ENCODE results near the gene WNT5A.

WNT5A gene

GRCh38 chr3:55486857-55487380, at the start of gene WNT5A:
Gene WNT5A (minus strand): TSS chr3:55487306. CDS start chr3:55486985, 321 bp downstream.
- H3K4me1 Mint-ChIP-seq = peaks cover 22% of the 10 kb centered on the region
- H3K27me3 Mint-ChIP-seq = peaks cover 71% of the 10 kb centered on the region
- H3K36me3 Mint-ChIP-seq (ENCODE audit: low read depth) = no peaks in the 10 kb centered on the region
- ATAC-seq = no peak
- peak within 1 kb of the TSS; percentile 66 for H3K4me3 Mint-ChIP-seq
- no peak within 1 kb of the TSS for H3K27ac Mint-ChIP-seq
- no peak for DNase-seq
- no peaks in the 10 kb centered on the region for H3K9me3 Mint-ChIP-seq

DNA sequence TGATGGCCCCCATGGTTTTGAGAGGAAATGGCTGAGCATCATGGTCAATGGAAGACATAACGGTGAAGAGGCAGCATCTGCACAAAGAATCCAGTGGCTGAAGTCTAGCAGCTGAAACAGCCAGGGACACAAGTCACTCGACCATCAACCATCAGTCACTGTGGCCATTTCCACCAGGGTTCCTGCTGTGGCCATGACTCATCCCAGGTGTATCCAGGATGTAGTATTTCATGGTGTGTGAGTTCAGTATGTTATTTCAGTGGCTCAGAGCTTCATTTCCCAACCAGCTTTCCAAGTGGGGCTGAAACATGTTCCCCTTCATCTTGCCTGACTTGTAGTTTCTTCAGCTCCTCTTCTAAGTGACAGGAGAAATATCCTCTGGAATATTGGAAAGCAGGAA, 47.8 kb upstream of the WNT5A start:
- Mint-ChIP-seq H3K4me3 (no peak overlapping the region), H3K27ac (no peak overlapping the region), H3K27me3 (no peaks in the 10 kb centered on the region), H3K36me3 (ENCODE audit: low read depth) (no peaks in the 10 kb centered on the region), H3K4me1 (no peaks in the 10 kb centered on the region), H3K9me3 (no peaks in the 10 kb centered on the region)
- DNase-seq (no peak), ATAC-seq (no peak)

GRCh38 chr3:55532806-55533205, 45.7 kb upstream of the WNT5A start:
- ATAC-seq (no peak), DNase-seq (no peak)
- Mint-ChIP-seq H3K36me3 (ENCODE audit: low read depth) (no peaks in the 10 kb centered on the region), H3K27ac (no peak overlapping the region), H3K4me3 (no peak overlapping the region), H3K9me3 (no peaks in the 10 kb centered on the region), H3K27me3 (no peaks in the 10 kb centered on the region), H3K4me1 (no peaks in the 10 kb centered on the region)

DNA sequence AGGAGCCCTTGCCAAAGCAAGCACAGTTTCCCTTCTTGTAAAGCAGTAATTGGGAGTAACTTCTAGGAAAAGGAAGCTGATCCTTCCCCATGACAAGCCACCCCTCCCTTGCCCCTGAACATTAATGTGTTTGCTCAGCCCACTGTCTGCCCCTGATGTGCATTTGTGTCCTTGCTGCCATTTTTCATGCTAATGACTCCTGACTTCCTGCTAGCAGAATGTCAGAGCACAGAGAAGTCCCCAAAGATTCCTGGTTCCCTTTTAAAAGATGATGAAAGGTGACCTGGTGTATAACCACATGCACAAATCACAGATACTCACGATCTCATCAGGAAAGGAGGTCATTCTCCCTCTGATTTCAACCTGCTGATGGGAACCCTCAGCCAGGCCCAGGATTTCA, 44.2 kb upstream of the WNT5A start:
- no peak overlapping the region for H3K4me3 Mint-ChIP-seq
- ATAC-seq (no peak), DNase-seq (no peak)
- H3K9me3 Mint-ChIP-seq = no peaks in the 10 kb centered on the region
- H3K4me1 Mint-ChIP-seq = no peaks in the 10 kb centered on the region
- no peaks in the 10 kb centered on the region for H3K27me3 Mint-ChIP-seq
- no peak overlapping the region for H3K27ac Mint-ChIP-seq
- no peaks in the 10 kb centered on the region for H3K36me3 Mint-ChIP-seq (ENCODE audit: low read depth)

DNA sequence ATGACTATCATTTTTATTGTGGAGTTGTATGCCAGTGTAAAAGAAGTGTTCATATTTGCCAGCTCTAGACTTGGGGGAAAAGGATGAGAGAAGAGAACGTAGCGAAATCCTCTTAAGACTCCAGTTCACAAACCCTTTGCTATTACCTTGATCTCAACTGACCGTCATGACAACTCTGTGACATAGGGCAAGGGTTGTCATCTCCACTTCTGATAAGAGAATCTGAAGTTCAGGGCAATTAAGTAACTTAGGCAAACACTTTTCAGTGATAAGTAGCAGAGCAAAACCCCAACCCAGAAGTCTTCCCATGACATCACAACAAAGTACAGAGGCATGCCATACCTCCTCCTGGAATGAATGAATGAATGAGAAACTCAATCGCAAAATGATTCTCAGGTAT, 40.3 kb upstream of the WNT5A start:
- Mint-ChIP-seq H3K4me3 (no peak overlapping the region), H3K9me3 (no peaks in the 10 kb centered on the region), H3K36me3 (ENCODE audit: low read depth) (no peaks in the 10 kb centered on the region), H3K4me1 (no peaks in the 10 kb centered on the region), H3K27ac (no peak overlapping the region), H3K27me3 (no peaks in the 10 kb centered on the region)
- no peak for DNase-seq
- no peak for ATAC-seq

DNA sequence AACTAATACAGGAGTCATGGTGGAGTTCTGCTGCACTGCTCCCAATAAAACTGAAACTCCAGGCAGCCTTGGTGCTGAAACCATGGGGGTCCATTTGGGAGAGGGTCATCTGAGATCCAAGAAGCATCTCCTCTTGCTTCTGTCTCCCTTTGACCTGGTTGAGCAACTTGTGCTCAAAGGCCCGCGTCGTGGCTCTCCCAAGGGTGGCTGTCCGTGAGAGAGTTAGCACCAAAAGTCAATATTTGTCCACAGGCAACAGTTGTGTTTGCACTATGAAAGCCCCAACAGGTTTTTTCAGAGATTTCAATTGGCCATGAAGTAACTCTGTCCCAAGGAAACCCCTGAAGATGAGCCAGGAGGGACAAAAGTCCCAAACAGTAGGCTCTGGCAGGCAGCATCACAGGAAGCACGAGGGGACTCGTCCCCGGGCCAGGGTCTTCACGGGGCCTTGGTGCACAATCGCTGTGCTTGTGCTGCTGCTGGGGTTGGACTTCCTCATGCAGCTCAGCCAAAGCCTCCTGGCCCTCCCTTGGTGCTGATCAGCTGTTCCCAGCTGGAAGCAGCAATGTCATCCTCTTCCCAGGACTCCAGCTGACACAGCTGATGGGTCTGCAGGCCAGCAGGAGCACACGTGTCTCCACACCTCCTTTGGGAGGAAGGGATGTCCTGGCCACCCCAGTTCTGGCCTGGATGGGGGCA, 39.4 kb upstream of the WNT5A start:
- no peaks in the 10 kb centered on the region for H3K4me1 Mint-ChIP-seq
- no peak overlapping the region for H3K27ac Mint-ChIP-seq
- no peaks in the 10 kb centered on the region for H3K27me3 Mint-ChIP-seq
- no peak overlapping the region for H3K4me3 Mint-ChIP-seq
- no peaks in the 10 kb centered on the region for H3K9me3 Mint-ChIP-seq
- DNase-seq = no peak
- H3K36me3 Mint-ChIP-seq (ENCODE audit: low read depth) = no peaks in the 10 kb centered on the region
- no peak for ATAC-seq

DNA sequence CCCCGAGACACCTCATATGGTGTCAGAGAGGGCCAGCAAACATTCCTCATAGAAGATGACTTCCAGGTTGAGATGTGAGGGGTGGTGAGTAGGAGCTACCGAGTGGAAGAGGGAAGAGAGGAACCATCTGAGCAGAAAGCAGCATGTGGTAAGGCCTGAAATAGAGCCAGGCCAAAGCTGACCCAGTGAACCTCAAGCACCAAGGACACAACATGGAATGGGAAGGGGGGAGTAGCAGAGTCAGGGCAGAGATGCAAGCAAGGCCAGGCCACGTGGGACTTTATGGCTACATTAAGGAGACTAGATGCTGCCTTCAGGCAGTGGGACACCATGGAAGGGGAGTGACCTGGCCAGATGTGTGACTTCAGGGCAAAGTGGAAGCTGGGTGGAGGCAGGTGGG, 38.3 kb upstream of the WNT5A start:
- Mint-ChIP-seq H3K27ac (no peak overlapping the region), H3K36me3 (ENCODE audit: low read depth) (no peaks in the 10 kb centered on the region), H3K4me3 (no peak overlapping the region), H3K4me1 (no peaks in the 10 kb centered on the region), H3K27me3 (no peaks in the 10 kb centered on the region), H3K9me3 (no peaks in the 10 kb centered on the region)
- no peak for DNase-seq
- no peak for ATAC-seq

DNA sequence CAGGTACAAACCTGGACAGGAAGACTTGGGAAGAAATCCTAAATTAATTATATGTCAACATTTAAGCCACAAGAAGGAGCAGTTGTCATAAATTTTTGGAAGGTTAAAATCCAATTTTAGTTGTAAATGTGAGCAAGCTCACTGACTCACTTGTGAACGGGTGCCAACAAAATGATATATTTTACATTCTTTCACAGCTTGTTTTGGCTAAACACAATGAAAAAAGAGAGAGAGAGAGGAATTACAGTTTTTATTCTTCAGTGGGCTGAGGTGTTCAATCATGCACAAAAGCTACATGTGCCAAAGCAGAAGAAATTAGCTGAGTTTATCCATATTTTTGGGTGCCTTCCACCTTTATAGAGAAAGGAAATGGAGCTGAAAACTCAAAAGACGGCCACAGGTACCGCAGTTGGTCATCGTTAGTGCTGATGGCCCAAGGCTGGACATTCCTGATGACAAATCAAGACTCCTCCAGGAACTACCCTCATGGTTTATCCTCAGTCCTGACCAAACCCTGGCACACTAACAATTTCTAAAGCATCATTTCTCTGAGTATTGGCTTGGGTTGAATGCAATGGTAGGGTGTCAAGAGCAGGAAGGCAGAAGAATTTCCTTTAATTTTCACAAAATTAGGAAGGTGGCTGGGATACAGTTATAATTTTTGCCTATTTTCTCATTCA, 37.6 kb upstream of the WNT5A start:
- no peak for DNase-seq
- Mint-ChIP-seq H3K36me3 (ENCODE audit: low read depth) (no peaks in the 10 kb centered on the region), H3K27ac (no peak overlapping the region), H3K27me3 (no peaks in the 10 kb centered on the region), H3K4me3 (no peak overlapping the region), H3K9me3 (no peaks in the 10 kb centered on the region), H3K4me1 (no peaks in the 10 kb centered on the region)
- no peak for ATAC-seq

DNA sequence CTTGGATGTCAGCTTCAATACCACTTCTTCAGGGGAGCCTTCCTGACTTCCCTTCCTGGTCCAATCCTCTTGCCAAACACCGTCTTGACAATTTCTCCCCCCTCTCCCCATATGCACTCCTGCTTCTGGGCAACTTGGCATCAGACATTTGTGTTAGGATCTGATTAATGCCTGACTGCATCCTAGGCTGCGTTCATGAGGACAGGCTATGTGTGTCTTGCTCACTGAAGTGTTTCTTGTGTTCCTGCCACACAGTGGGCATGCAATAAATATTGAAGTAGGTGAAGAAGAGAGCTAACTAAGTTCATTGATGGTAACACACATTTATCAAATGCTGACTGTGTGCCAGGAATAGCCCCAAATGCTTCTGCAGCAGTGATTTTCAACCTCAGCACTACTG, 36.4 kb upstream of the WNT5A start:
- Mint-ChIP-seq H3K27me3 (no peaks in the 10 kb centered on the region), H3K36me3 (ENCODE audit: low read depth) (no peaks in the 10 kb centered on the region), H3K4me1 (no peaks in the 10 kb centered on the region), H3K9me3 (no peaks in the 10 kb centered on the region), H3K4me3 (no peak overlapping the region), H3K27ac (no peak overlapping the region)
- ATAC-seq (no peak), DNase-seq (no peak)

DNA sequence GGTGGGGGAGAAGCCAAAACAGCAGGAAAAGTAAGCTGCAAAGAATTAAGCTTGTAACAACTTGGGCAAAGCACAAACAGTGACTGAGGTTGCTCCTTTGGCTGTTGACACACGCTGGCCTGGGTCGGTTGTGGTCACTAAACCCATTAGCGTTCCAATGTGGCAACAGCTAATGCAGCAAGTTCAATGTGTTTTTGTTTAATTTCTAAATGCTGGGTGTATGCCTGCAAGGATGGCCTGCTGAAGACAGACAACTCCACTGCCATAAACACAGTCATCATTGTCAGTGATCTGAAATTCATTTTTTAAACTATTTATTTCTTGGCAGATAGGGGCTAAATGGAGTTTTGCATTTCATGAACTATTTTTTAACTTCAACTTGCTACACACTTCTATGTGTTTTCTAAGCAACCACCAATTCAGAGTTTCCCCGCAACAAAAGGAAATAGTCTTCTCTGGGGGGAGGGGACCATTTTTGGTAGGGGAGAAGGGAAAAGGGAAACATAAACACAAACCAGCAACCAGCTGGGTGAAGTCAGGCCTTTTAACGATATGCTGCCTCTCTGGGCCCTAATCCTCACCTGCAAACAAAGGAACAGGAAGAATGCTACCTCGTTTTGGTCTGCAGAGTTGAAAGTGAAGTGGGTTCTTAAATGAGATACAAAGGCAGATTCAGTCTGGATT, 34.8 kb upstream of the WNT5A start:
- H3K4me3 Mint-ChIP-seq = no peak overlapping the region
- no peaks in the 10 kb centered on the region for H3K9me3 Mint-ChIP-seq
- H3K36me3 Mint-ChIP-seq (ENCODE audit: low read depth) = no peaks in the 10 kb centered on the region
- H3K27ac Mint-ChIP-seq = no peak overlapping the region
- ATAC-seq (no peak), DNase-seq (no peak)
- no peaks in the 10 kb centered on the region for H3K27me3 Mint-ChIP-seq
- H3K4me1 Mint-ChIP-seq = no peaks in the 10 kb centered on the region

- ATAC-seq = no peak
- Mint-ChIP-seq H3K36me3 (ENCODE audit: low read depth) (no peaks in the 10 kb centered on the region), H3K27me3 (no peaks in the 10 kb centered on the region), H3K4me1 (no peaks in the 10 kb centered on the region), H3K27ac (no peak overlapping the region), H3K4me3 (no peak overlapping the region), H3K9me3 (no peaks in the 10 kb centered on the region)
- DNase-seq = no peak
Observed at GRCh38 chr3:55521064-55521737, 34.1 kb upstream of the WNT5A start.

- DNase-seq (no peak), ATAC-seq (no peak)
- no peaks in the 10 kb centered on the region for H3K4me1 Mint-ChIP-seq
- H3K27ac Mint-ChIP-seq = no peak overlapping the region
- H3K4me3 Mint-ChIP-seq = no peak overlapping the region
- H3K27me3 Mint-ChIP-seq = no peaks in the 10 kb centered on the region
- no peaks in the 10 kb centered on the region for H3K9me3 Mint-ChIP-seq
- H3K36me3 Mint-ChIP-seq (ENCODE audit: low read depth) = no peaks in the 10 kb centered on the region
Observed at GRCh38 chr3:55519019-55519418, 31.9 kb upstream of the WNT5A start.

DNA sequence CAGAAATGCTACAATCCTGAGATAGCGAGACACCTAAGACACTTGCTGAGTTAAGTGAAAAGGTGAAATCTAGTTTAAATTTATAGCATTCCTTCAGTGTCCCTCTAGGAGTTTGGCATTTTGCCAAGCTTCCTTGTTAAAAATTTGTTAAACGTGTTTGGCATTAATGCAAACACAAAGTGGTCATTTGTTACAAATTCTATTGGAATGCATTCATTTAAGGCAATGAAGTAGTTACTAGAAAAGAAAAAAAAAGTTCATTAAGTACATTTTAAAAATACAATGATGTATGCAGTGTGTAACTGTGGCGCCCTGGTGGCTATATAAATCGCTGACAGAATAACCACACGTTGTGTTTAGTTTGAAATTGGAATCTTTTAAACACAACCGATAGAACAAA, 31.3 kb upstream of the WNT5A start:
- no peaks in the 10 kb centered on the region for H3K27me3 Mint-ChIP-seq
- DNase-seq (no peak), ATAC-seq (no peak)
- no peaks in the 10 kb centered on the region for H3K36me3 Mint-ChIP-seq (ENCODE audit: low read depth)
- no peak overlapping the region for H3K4me3 Mint-ChIP-seq
- H3K9me3 Mint-ChIP-seq = no peaks in the 10 kb centered on the region
- H3K4me1 Mint-ChIP-seq = no peaks in the 10 kb centered on the region
- H3K27ac Mint-ChIP-seq = no peak overlapping the region

DNA sequence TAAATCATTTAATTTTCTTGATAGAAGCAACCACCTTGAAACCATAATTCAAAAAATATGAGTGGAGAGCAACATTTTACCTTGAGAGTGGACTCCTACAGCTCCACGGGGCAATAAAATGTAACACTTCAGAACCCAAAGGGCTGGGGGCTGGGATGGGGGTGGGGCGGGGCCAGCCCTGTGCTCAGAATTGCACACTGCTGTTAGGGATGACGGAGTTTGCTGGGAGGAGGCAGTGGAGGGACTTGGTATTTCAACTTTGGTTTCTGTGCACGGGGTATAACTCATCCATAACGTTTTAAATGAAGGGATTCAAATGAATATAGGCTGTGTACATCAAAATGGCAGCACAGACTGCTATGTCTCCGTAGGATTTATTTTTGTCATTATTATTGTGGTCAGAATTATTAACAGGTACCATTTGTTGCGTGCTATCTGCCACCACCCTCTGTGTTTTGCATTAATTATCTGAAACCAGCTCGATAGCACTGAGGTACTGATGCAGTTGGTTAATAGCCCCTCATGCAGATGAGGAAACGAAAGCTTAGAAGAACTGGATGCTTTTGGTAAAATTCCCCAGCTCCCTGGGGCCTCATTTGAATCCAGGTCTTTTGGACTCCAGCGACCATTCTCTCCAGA, 29.4 kb upstream of the WNT5A start:
- Mint-ChIP-seq H3K9me3 (no peaks in the 10 kb centered on the region), H3K4me1 (no peaks in the 10 kb centered on the region), H3K27me3 (no peaks in the 10 kb centered on the region), H3K27ac (no peak overlapping the region), H3K36me3 (ENCODE audit: low read depth) (no peaks in the 10 kb centered on the region), H3K4me3 (no peak overlapping the region)
- DNase-seq (no peak), ATAC-seq (no peak)
